MCF 10A (cell line): ENCODE measurements around the gene PRUNE2. TPM values are rescaled to one million over a fixed set of nuclear protein-coding genes. Genes with fewer than 3 reads are reported as not detected.

Experiments used
- BruUV-seq: library from RNA; stranded (reverse); fragments of 400-500 nt; replicated peaks from 2 replicates; lab custom pipeline; 2021; lab: Mats Ljungman, UMichigan
- CTCF ChIA-PET: fragments of 300-600 bp; sonication (Branson Sonifier 250); formaldehyde crosslinking; extraction: SDS; loops from one replicate; lab custom pipeline; 2021; ENCODE audit warnings: antibody characterized with exemption, inconsistent platforms; lab: Yijun Ruan, JAX
- POLR2A ChIA-PET: fragments of 300-600, 350-650 bp; sonication (Branson Sonifier 250); formaldehyde crosslinking; extraction: SDS; loops from one replicate; lab custom pipeline; 2020; ENCODE audit warnings: antibody characterized with exemption, inconsistent platforms; lab: Yijun Ruan, JAX
- DNase-seq: peaks from one replicate; pipeline ENCODE4 v3.0.0-alpha.2; 2018; ENCODE audit not compliant: unreplicated experiment
- H3K27ac Mint-ChIP-seq: one replicate; pipeline ENCODE4 v1.8.0; 2022; ENCODE audit warnings: mild to moderate bottlenecking, low read depth, mixed read lengths; ENCODE audit not compliant: unreplicated experiment
- H3K27me3 Mint-ChIP-seq: one replicate; pipeline ENCODE4 v1.8.0; 2022; ENCODE audit warnings: mixed read lengths; ENCODE audit not compliant: insufficient read depth, unreplicated experiment
- H3K36me3 Mint-ChIP-seq: one replicate; pipeline ENCODE4 v1.8.0; 2022; ENCODE audit warnings: mild to moderate bottlenecking, moderate library complexity, mixed read lengths; ENCODE audit not compliant: insufficient read depth, unreplicated experiment
- H3K4me1 Mint-ChIP-seq: one replicate; pipeline ENCODE4 v1.8.0; 2022; ENCODE audit warnings: mixed read lengths; ENCODE audit not compliant: insufficient read depth, unreplicated experiment
- H3K4me3 Mint-ChIP-seq: one replicate; pipeline ENCODE4 v1.8.0; 2022; ENCODE audit warnings: mild to moderate bottlenecking, moderate library complexity, mixed read lengths; ENCODE audit not compliant: unreplicated experiment
- H3K9me3 Mint-ChIP-seq: one replicate; pipeline ENCODE4 v1.8.0; 2022; ENCODE audit warnings: mixed read lengths; ENCODE audit not compliant: unreplicated experiment
- intact Hi-C: fragments of 100-400 bp; cut with micrococcal nuclease; formaldehyde crosslinking; loops from 2 replicates; pipeline ENCODE4 v1.14.1; 2022
- total RNA-seq: library from RNA; stranded (reverse); gene quantifications from 2 replicates; pipeline ENCODE4 v1.2.3, GENCODE V29; 2022
- TF ChIP-seq, protein P1 (sequence below): fragments of 200-600 bp; IDR thresholded peaks from one replicate; pipeline ENCODE4 v1.8.0; 2022; ENCODE audit warnings: antibody characterized with exemption, mild to moderate bottlenecking; ENCODE audit not compliant: unreplicated experiment

Gene PRUNE2
- total RNA-seq, 1 experiment from 2014 or later = 0.63 TPM

DNA sequence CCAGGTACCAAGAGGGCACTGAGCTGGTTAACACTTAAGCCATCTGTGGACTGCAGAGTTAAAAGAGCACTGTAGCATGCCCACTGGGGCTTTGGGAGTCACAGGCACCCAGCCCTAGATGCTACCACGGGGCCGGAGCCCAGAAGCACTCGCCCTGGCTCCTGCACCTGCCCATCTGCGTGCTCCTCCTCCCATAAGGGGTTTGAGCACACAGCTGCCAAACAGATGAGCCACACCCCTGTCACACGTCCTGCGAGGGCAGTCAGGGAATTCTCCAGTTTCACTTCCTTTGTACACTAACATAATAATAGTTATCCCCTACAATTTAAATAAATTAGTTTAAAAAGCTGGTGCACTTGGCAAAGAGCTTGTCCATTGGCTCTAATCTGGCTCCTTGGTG lies 146.2 kb downstream of the PRUNE2 start:
- no peak for DNase-seq
- intact Hi-C loops = loop anchor here (2.0 kb wide), 2 partner anchors 227 to 391 kb away; no protein-coding TSS in a partner anchor
- CTCF ChIA-PET = interaction anchor here (0.7 to 1.2 kb wide), 5 partner anchors 8 to 1399 kb away, joined by 3 to 4 read pairs (median 3); no protein-coding TSS in a partner anchor
- H3K27me3 Mint-ChIP-seq = no peaks in the 10 kb centered on the region
- no peaks in the 10 kb centered on the region for H3K9me3 Mint-ChIP-seq
- POLR2A ChIA-PET = interaction anchor here (0.9 kb wide), 1 partner anchor 51 kb away, joined by 3 read pairs; no protein-coding TSS in a partner anchor
- H3K4me1 Mint-ChIP-seq = peaks cover 13% of the 10 kb centered on the region
- no peak overlapping the region for H3K27ac Mint-ChIP-seq
- BruUV-seq = no TSS peak
- H3K36me3 Mint-ChIP-seq = no peaks in the 10 kb centered on the region
- H3K4me3 Mint-ChIP-seq = no peak overlapping the region
- TF ChIP-seq, protein P1, sequence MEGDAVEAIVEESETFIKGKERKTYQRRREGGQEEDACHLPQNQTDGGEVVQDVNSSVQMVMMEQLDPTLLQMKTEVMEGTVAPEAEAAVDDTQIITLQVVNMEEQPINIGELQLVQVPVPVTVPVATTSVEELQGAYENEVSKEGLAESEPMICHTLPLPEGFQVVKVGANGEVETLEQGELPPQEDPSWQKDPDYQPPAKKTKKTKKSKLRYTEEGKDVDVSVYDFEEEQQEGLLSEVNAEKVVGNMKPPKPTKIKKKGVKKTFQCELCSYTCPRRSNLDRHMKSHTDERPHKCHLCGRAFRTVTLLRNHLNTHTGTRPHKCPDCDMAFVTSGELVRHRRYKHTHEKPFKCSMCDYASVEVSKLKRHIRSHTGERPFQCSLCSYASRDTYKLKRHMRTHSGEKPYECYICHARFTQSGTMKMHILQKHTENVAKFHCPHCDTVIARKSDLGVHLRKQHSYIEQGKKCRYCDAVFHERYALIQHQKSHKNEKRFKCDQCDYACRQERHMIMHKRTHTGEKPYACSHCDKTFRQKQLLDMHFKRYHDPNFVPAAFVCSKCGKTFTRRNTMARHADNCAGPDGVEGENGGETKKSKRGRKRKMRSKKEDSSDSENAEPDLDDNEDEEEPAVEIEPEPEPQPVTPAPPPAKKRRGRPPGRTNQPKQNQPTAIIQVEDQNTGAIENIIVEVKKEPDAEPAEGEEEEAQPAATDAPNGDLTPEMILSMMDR = no peak

DNA sequence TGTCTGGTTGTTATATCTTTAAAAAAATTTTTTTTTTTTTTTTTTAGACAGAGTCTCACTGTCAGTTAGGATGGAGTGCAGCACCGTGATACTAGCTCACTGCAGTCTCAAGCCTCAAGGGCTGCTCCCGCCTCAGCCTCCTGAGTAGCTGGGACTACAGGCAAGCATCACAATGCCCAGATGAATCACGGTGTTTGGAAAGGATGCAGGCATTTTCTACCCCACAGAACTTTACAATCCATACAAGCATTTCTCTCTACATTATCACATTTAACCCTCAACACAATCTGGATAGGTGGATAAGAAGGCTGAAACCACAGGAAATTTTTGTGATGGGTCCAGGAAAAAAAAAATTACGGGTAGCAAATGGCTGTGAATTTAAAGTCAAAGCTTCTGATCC lies 147.4 kb downstream of the PRUNE2 start:
- intact Hi-C loops = no loop called here
- Mint-ChIP-seq H3K9me3 (no peaks in the 10 kb centered on the region), H3K36me3 (no peaks in the 10 kb centered on the region), H3K4me1 (peaks cover 13% of the 10 kb centered on the region), H3K4me3 (no peak overlapping the region), H3K27ac (no peak overlapping the region), H3K27me3 (no peaks in the 10 kb centered on the region)
- TF ChIP-seq, protein P1 = no peak
- ChIA-PET POLR2A (interaction anchor here (0.6 kb wide), 1 partner anchor 44 kb away, joined by 3 read pairs; no protein-coding TSS in a partner anchor), CTCF (interaction anchor here (0.8 to 1.5 kb wide), 2 partner anchors 53 to 409 kb away, joined by 3 to 4 read pairs; no protein-coding TSS in a partner anchor)
- no peak for DNase-seq
- no TSS peak for BruUV-seq

DNA sequence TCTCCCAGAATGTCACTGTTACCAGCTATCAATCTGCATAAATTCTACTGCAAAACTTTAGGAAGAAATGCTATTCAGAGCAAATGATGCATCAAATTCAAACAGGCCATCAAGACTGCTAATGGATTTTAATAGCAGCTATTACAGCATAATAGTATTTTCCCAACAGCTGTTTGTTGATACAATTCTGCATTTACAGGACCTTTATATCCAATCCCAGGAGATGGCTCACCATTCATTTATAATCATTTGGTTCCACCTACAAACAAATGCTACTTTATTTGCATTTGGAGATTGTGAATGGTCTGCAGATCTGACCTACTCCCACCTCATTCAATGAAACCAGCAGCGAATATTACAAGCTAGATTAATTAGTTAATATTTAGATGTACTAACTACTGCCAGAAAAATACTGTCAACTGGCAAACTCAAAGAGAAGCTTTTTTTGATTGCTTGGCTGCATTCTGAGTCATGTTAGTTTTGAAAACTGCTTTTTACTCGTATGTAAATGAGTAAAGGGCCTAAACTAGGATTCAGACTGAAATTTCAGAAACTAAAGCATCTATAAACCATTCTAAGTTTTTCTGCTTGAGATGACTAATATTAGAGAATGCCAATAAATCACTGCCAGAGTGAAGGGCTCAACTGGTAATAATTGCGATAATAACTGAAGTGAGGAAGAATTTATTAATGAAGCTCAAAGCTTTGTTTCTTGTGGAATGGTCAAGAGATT lies 148.8 kb downstream of the PRUNE2 start:
- peaks cover 13% of the 10 kb centered on the region for H3K4me1 Mint-ChIP-seq
- TF ChIP-seq, protein P1 = no peak
- no peak overlapping the region for H3K27ac Mint-ChIP-seq
- POLR2A ChIA-PET = no interaction called here
- no peaks in the 10 kb centered on the region for H3K36me3 Mint-ChIP-seq
- no peak overlapping the region for H3K4me3 Mint-ChIP-seq
- intact Hi-C loops = no loop called here
- no TSS peak for BruUV-seq
- no peaks in the 10 kb centered on the region for H3K27me3 Mint-ChIP-seq
- DNase-seq = no peak
- CTCF ChIA-PET = interaction anchor here (0.9 to 1.5 kb wide), 4 partner anchors 13 to 392 kb away, joined by 3 to 4 read pairs (median 3); no protein-coding TSS in a partner anchor
- H3K9me3 Mint-ChIP-seq = no peaks in the 10 kb centered on the region

DNA sequence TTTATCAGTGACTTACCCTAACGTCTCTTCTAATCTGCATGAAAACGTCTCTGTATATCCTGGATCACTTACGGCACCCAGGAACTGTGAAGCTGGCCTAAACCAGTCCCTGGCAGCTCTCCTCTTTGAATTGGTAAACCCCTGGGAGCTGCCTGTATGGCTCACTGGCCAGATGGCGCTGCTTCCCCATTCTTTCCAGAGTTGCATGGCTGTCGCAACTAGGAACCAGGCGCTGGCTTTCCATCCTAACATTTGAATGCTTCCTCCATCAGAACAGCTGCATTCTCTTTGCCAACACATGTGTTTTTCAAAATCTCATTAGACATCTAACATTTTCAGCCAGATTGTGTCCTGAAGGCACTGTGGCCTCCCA lies 149.7 kb downstream of the PRUNE2 start:
- intact Hi-C loops = no loop called here
- CTCF ChIA-PET = interaction anchor here (0.9 to 1.2 kb wide), 3 partner anchors 12 to 393 kb away, joined by 3 to 5 read pairs (median 3); no protein-coding TSS in a partner anchor

More for the DNA sequence above, 149.7 kb downstream of the PRUNE2 start:
- Mint-ChIP-seq H3K27ac (no peak overlapping the region), H3K4me1 (peaks cover 13% of the 10 kb centered on the region), H3K36me3 (no peaks in the 10 kb centered on the region), H3K27me3 (no peaks in the 10 kb centered on the region), H3K4me3 (no peak overlapping the region), H3K9me3 (no peaks in the 10 kb centered on the region)
- peak; percentile 48 for DNase-seq
- POLR2A ChIA-PET = no interaction called here
- TF ChIP-seq, protein P1 = no peak
- no TSS peak for BruUV-seq
